Measurements from ENCODE around the gene SENP2. TPM values are rescaled to one million over a fixed set of nuclear protein-coding genes. Genes with fewer than 3 reads are reported as not detected.

SENP2 gene
- total and polyA plus RNA-seq, 2 experiments from 2014 or later: 29.2 to 80.3 TPM

DNA sequence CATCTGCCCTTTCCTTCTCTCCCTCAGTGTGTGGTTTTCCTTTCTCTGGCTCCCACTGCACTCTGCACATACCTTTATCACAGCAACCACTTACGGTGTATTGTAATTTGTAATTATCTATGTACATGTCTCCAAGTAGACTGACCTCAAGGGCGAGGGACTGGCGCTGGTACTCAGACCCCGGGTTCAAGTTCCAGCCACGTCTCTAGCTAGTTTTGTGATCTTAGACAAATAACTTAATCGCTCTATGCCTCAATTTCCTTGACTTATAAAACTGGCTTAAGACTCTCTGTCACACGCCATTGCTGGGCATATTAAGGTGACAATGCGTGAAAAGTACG, 607 bp upstream of the SENP2 start (continued):
- no peak for TF ChIP-seq ETS1 (IDR thresholded peaks at IDR 0.05)
- TF ChIP-seq, protein P1, sequence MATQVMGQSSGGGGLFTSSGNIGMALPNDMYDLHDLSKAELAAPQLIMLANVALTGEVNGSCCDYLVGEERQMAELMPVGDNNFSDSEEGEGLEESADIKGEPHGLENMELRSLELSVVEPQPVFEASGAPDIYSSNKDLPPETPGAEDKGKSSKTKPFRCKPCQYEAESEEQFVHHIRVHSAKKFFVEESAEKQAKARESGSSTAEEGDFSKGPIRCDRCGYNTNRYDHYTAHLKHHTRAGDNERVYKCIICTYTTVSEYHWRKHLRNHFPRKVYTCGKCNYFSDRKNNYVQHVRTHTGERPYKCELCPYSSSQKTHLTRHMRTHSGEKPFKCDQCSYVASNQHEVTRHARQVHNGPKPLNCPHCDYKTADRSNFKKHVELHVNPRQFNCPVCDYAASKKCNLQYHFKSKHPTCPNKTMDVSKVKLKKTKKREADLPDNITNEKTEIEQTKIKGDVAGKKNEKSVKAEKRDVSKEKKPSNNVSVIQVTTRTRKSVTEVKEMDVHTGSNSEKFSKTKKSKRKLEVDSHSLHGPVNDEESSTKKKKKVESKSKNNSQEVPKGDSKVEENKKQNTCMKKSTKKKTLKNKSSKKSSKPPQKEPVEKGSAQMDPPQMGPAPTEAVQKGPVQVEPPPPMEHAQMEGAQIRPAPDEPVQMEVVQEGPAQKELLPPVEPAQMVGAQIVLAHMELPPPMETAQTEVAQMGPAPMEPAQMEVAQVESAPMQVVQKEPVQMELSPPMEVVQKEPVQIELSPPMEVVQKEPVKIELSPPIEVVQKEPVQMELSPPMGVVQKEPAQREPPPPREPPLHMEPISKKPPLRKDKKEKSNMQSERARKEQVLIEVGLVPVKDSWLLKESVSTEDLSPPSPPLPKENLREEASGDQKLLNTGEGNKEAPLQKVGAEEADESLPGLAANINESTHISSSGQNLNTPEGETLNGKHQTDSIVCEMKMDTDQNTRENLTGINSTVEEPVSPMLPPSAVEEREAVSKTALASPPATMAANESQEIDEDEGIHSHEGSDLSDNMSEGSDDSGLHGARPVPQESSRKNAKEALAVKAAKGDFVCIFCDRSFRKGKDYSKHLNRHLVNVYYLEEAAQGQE (IDR thresholded peaks at IDR 0.05; ENCODE audit: unreplicated experiment): no peak

- Mint-ChIP-seq H3K9me3 (peaks cover 6% of the 10 kb centered on the region; the same call in 2 of the 3 replicates), H3K36me3 (ENCODE audit: low read depth) (peaks cover 16% of the 10 kb centered on the region), H3K4me3 (peak overlapping the region; percentile 90), H3K4me1 (peaks cover 31% of the 10 kb centered on the region), H3K27me3 (ENCODE audit: insufficient read depth, low read depth, poor library complexity) (peaks cover 11% of the 10 kb centered on the region), H3K27ac (peak overlapping the region; percentile 98)
- Histone ChIP-seq H3K4me3 (peak overlapping the region; percentile 84), H4K20me1 (replicated peaks; ENCODE audit: insufficient read depth) (peaks cover 26% of the 10 kb centered on the region), H3K79me2 (replicated peaks; ENCODE audit: insufficient read depth) (peaks cover 86% of the 10 kb centered on the region), H2AFZ (no peak overlapping the region), H3F3A (replicated peaks; ENCODE audit: low read depth) (peaks cover 18% of the 10 kb centered on the region; the same call in 1 of the 2 replicates), H3K27ac (ENCODE audit: low read depth) (peak overlapping the region; percentile 75; the same call in 1 of the 2 replicates), H3K36me3 (ENCODE audit: insufficient read depth) (no peaks in the 10 kb centered on the region), H3K27me3 (ENCODE audit: insufficient read depth) (no peaks in the 10 kb centered on the region), H3K4me2 (peak overlapping the region; percentile 88), H3K4me1 (ENCODE audit: insufficient read depth) (peaks cover 27% of the 10 kb centered on the region), H3K9me2 (ENCODE audit: insufficient read depth) (no peaks in the 10 kb centered on the region)
- no peak for ATAC-seq
- DNase-seq (ENCODE audit: low spot score): no peak
- no peak for TF ChIP-seq ETS1 (IDR thresholded peaks at IDR 0.05)
- no peak for TF ChIP-seq EZH2 (IDR thresholded peaks at IDR 0.05; ENCODE audit: low read depth, unreplicated experiment)
- TF ChIP-seq JUNB (IDR thresholded peaks at IDR 0.05; ENCODE audit: unreplicated experiment): no peak
- no peak for TF ChIP-seq STAT1 (IDR thresholded peaks at IDR 0.05; ENCODE audit: unreplicated experiment)
- no peak for TF ChIP-seq POLR2AphosphoS5 (IDR thresholded peaks at IDR 0.05; ENCODE audit: low read depth)
- no peak for TF ChIP-seq EZH2phosphoT487 (IDR thresholded peaks at IDR 0.05; ENCODE audit: unreplicated experiment)
- TF ChIP-seq, protein P1 (IDR thresholded peaks at IDR 0.05; ENCODE audit: unreplicated experiment): no peak
- TF ChIP-seq CREB1 (CRISPR knock-in tag; IDR thresholded peaks at IDR 0.05; ENCODE audit: low read depth): no peak
Measured at GRCh38 chr3:185586686-185587039, 568 bp downstream of the SENP2 start.

Measured in GM23338 (cell line).